ENCODE results near the gene UBE2L6. TPM values are rescaled to one million over a fixed set of nuclear protein-coding genes. Genes with fewer than 3 reads are reported as not detected.

UBE2L6 gene
- total and polyA plus RNA-seq, 11 donors = 10.2 to 175 (median 14.5) TPM

- WGBS, 4 donors = 84 to 96% (median 89%) methylated on average over 6 of the region's 6 CpGs
- intact Hi-C loops (cut with DNase I) = loop anchor here in 1 of 10 donors (10.0 kb wide), 1 partner anchor 270 kb away; no protein-coding TSS in a partner anchor
These were observed 22.9 kb downstream of the UBE2L6 start for GRCh38 chr11:57544566-57544965.

GRCh38 chr11:57543593-57543992 lies 23.9 kb downstream of the UBE2L6 start:
- TF ChIP-seq POLR2A (IDR thresholded peaks at IDR 0.05) (no peak), CTCF (IDR thresholded peaks at IDR 0.05) (no peak)
- 47 to 60% (median 58%) methylated on average over 6 of the region's 6 CpGs for WGBS, 4 donors
- no peaks in the 10 kb centered on the region for H3K27me3 ChIP-seq
- ATAC-seq = no peak
- no peak for DNase-seq
- intact Hi-C loops (cut with DNase I) = loop anchor here in 1 of 10 donors (10.0 kb wide), 1 partner anchor 271 kb away; no protein-coding TSS in a partner anchor
- H3K9me3 ChIP-seq = no peaks in the 10 kb centered on the region
- peaks cover 0 to 31% (median 0%) of the 10 kb centered on the region in 9 donors for H3K36me3 ChIP-seq
- H3K27ac ChIP-seq = no peak overlapping the region
- H3K4me1 ChIP-seq = peaks cover 0 to 11% (median 0%) of the 10 kb centered on the region in 12 donors
- no peak overlapping the region for H3K4me3 ChIP-seq

More at GRCh38 chr11:57544566-57544965, 22.9 kb downstream of the UBE2L6 start:
- Histone ChIP-seq H3K27me3 (no peaks in the 10 kb centered on the region), H3K9me3 (no peaks in the 10 kb centered on the region), H3K4me1 (peaks cover 0 to 11% (median 0%) of the 10 kb centered on the region in 12 donors), H3K27ac (no peak overlapping the region), H3K4me3 (no peak overlapping the region), H3K36me3 (peaks cover 0 to 40% (median 5%) of the 10 kb centered on the region in 9 donors)
- no peak for TF ChIP-seq POLR2A (IDR thresholded peaks at IDR 0.05)
- no peak for TF ChIP-seq CTCF (IDR thresholded peaks at IDR 0.05)
- DNase-seq = no peak
- no peak for ATAC-seq

- no peak for ATAC-seq
- peaks cover 0 to 20% (median 0%) of the 10 kb centered on the region in 9 donors for H3K36me3 ChIP-seq
- H3K4me1 ChIP-seq = peaks cover 0 to 6% (median 0%) of the 10 kb centered on the region in 12 donors
- no peaks in the 10 kb centered on the region for H3K27me3 ChIP-seq
- TF ChIP-seq CTCF (IDR thresholded peaks at IDR 0.05) (no peak), POLR2A (IDR thresholded peaks at IDR 0.05) (no peak)
- 40 to 47% (median 41%) methylated on average over 4 of the region's 4 CpGs for WGBS, 4 donors
- DNase-seq = no peak
- H3K9me3 ChIP-seq = no peaks in the 10 kb centered on the region
- no peak overlapping the region for H3K27ac ChIP-seq
- H3K4me3 ChIP-seq = no peak overlapping the region
- intact Hi-C loops (cut with DNase I) = loop anchor here in 1 of 10 donors (10.0 kb wide), 1 partner anchor 272 kb away; no protein-coding TSS in a partner anchor
These were observed 24.9 kb downstream of the UBE2L6 start for GRCh38 chr11:57542582-57542981.

GRCh38 chr11:57541169-57541568 lies 26.3 kb downstream of the UBE2L6 start:
- Histone ChIP-seq H3K4me1 (peaks cover 0 to 4% (median 0%) of the 10 kb centered on the region in 12 donors), H3K27me3 (no peaks in the 10 kb centered on the region), H3K4me3 (no peak overlapping the region), H3K27ac (no peak overlapping the region), H3K36me3 (peaks cover 0 to 6% (median 0%) of the 10 kb centered on the region in 9 donors), H3K9me3 (no peaks in the 10 kb centered on the region)
- no peak for TF ChIP-seq POLR2A (IDR thresholded peaks at IDR 0.05)
- TF ChIP-seq CTCF (IDR thresholded peaks at IDR 0.05) = no peak
- 67 to 76% (median 73%) methylated on average over 5 of the region's 5 CpGs for WGBS, 4 donors
- peak; percentile 76 to 92 (median 85) for ATAC-seq
- peak in 1 of 5 donors; percentile 20 for DNase-seq
- intact Hi-C loops (cut with DNase I) = loop anchor here in 1 of 10 donors (10.0 kb wide), 1 partner anchor 274 kb away; no protein-coding TSS in a partner anchor
